AG08396 (cell line): Measurements from ENCODE around the gene WASL.

Experiments used
- DNase-seq: peaks from one replicate; pipeline ENCODE4 v3.0.0; 2012; ENCODE audit warnings: low spot score, mixed read lengths

WASL gene

GRCh38 chr7:123690550-123690949, 58.3 kb downstream of the WASL start:
- no peak for DNase-seq

- no peak for DNase-seq
These were observed 59.6 kb downstream of the WASL start for GRCh38 chr7:123689250-123689649.

- DNase-seq: no peak
These were observed 61.1 kb downstream of the WASL start for GRCh38 chr7:123687727-123688126.

- DNase-seq: no peak
These were observed 61.6 kb downstream of the WASL start for GRCh38 chr7:123687161-123687560.

- peak; percentile 37 for DNase-seq
These were observed 66.1 kb downstream of the WASL start for GRCh38 chr7:123682690-123683089.

- DNase-seq: peak; percentile 17
These were observed 67.2 kb downstream of the WASL start for GRCh38 chr7:123681561-123681960.

- no peak for DNase-seq
These were observed 68.2 kb downstream of the WASL start for GRCh38 chr7:123680580-123680979.

- DNase-seq: no peak
These were observed 69.2 kb downstream of the WASL start for GRCh38 chr7:123679614-123680013.

GRCh38 chr7:123677061-123677715, 71.6 kb downstream of the WASL start:
- DNase-seq: no peak

GRCh38 chr7:123675181-123675473, 73.7 kb downstream of the WASL start:
- no peak for DNase-seq

- DNase-seq: no peak
These were observed 74.2 kb downstream of the WASL start for GRCh38 chr7:123674399-123675180.

GRCh38 chr7:123673752-123674398, 74.9 kb downstream of the WASL start:
- DNase-seq: no peak

GRCh38 chr7:123673137-123673732, 75.6 kb downstream of the WASL start:
- no peak for DNase-seq

- DNase-seq: no peak
These were observed 79.3 kb downstream of the WASL start for GRCh38 chr7:123669485-123669884.

GRCh38 chr7:123666492-123666891, 82.3 kb downstream of the WASL start:
- DNase-seq: no peak

- DNase-seq: no peak
These were observed 82.9 kb downstream of the WASL start for GRCh38 chr7:123665896-123666295.

- no peak for DNase-seq
These were observed 83.6 kb downstream of the WASL start for GRCh38 chr7:123665157-123665556.

GRCh38 chr7:123663200-123663599, 85.6 kb downstream of the WASL start:
- no peak for DNase-seq

GRCh38 chr7:123662755-123663154, 86.0 kb downstream of the WASL start:
- DNase-seq: no peak

- DNase-seq: no peak
These were observed 86.5 kb downstream of the WASL start for GRCh38 chr7:123662293-123662692.

GRCh38 chr7:123661765-123662164, 87.0 kb downstream of the WASL start:
- no peak for DNase-seq

GRCh38 chr7:123660514-123661354, 88.1 kb downstream of the WASL start:
- DNase-seq: no peak
